Endothelial cell (in vitro differentiated cells): Measurements from ENCODE around the gene DOK6. TPM values are rescaled to one million over a fixed set of nuclear protein-coding genes. Genes with fewer than 3 reads are reported as not detected.

Experiments used
- DNase-seq: peaks from one replicate; pipeline ENCODE4 v3.0.0; 2021; ENCODE audit warnings: low spot score
- H3K27ac Mint-ChIP-seq: one replicate; pipeline ENCODE4 v1.8.0; 2021; ENCODE audit warnings: mixed read lengths, inconsistent platforms; ENCODE audit not compliant: unreplicated experiment
- H3K27me3 Mint-ChIP-seq: one replicate; pipeline ENCODE4 v1.8.0; 2021; ENCODE audit warnings: mild to moderate bottlenecking, moderate library complexity, mixed read lengths, inconsistent platforms; ENCODE audit not compliant: unreplicated experiment
- H3K36me3 Mint-ChIP-seq: one replicate; pipeline ENCODE4 v1.8.0; 2021; ENCODE audit warnings: mild to moderate bottlenecking, low read depth, mixed read lengths, inconsistent platforms; ENCODE audit not compliant: unreplicated experiment
- H3K4me1 Mint-ChIP-seq: one replicate; pipeline ENCODE4 v1.8.0; 2021; ENCODE audit warnings: mild to moderate bottlenecking, mixed read lengths, inconsistent platforms; ENCODE audit not compliant: unreplicated experiment
- H3K4me3 Mint-ChIP-seq: one replicate; pipeline ENCODE4 v1.8.0; 2021; ENCODE audit warnings: mild to moderate bottlenecking, mixed read lengths, inconsistent platforms; ENCODE audit not compliant: unreplicated experiment
- H3K9me3 Mint-ChIP-seq: one replicate; pipeline ENCODE4 v1.8.0; 2021; ENCODE audit warnings: mixed read lengths, inconsistent platforms; ENCODE audit not compliant: unreplicated experiment
- total RNA-seq: library from RNA; stranded (reverse); fragmentation: NEBNext Ultra II Directional; extraction: Animal tissue kit (Norgen Biotek cat#: 25700); gene quantifications from one replicate; pipeline ENCODE4 v1.2.1, GENCODE V29; 2021; ENCODE audit not compliant: unreplicated experiment
- TF ChIP-seq, protein P1 (sequence below): fragments of 200-600 bp; sonication (generic); IDR thresholded peaks from one replicate; pipeline ENCODE4 v1.5.0; 2021; ENCODE audit warnings: antibody characterized with exemption; ENCODE audit not compliant: unreplicated experiment

The DOK6 gene
- total RNA-seq, 1 donor from 2014 or later: 2.2 TPM

DNA sequence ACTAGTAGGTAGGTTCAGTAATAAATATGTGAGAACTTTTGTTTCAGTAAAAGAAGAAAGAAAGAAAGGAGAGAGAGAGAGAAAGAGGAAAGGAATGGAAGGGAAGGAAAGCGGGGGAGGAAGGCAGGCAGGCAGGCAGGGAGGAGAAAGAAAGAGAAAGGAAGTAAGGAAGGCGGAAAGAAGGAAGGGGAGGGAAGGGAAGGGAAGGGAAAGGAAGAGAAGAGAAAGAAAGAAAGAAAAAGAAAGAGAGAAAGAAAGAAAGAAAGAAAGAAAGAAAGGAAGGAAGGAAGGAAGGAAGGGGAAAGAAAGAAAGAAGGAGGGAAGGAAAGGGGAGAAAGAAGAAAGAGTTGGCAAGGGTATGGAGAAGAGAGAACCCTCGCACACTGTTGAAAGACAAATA lies 479.4 kb downstream of the DOK6 start:
- TF ChIP-seq, protein P1, sequence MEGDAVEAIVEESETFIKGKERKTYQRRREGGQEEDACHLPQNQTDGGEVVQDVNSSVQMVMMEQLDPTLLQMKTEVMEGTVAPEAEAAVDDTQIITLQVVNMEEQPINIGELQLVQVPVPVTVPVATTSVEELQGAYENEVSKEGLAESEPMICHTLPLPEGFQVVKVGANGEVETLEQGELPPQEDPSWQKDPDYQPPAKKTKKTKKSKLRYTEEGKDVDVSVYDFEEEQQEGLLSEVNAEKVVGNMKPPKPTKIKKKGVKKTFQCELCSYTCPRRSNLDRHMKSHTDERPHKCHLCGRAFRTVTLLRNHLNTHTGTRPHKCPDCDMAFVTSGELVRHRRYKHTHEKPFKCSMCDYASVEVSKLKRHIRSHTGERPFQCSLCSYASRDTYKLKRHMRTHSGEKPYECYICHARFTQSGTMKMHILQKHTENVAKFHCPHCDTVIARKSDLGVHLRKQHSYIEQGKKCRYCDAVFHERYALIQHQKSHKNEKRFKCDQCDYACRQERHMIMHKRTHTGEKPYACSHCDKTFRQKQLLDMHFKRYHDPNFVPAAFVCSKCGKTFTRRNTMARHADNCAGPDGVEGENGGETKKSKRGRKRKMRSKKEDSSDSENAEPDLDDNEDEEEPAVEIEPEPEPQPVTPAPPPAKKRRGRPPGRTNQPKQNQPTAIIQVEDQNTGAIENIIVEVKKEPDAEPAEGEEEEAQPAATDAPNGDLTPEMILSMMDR: no peak
- DNase-seq: no peak
- no peak overlapping the region for H3K27ac Mint-ChIP-seq
- H3K4me3 Mint-ChIP-seq: no peak overlapping the region
- no peaks in the 10 kb centered on the region for H3K9me3 Mint-ChIP-seq
- no peaks in the 10 kb centered on the region for H3K27me3 Mint-ChIP-seq
- peaks cover under 1% of the 10 kb centered on the region for H3K4me1 Mint-ChIP-seq
- H3K36me3 Mint-ChIP-seq: no peaks in the 10 kb centered on the region

DNA sequence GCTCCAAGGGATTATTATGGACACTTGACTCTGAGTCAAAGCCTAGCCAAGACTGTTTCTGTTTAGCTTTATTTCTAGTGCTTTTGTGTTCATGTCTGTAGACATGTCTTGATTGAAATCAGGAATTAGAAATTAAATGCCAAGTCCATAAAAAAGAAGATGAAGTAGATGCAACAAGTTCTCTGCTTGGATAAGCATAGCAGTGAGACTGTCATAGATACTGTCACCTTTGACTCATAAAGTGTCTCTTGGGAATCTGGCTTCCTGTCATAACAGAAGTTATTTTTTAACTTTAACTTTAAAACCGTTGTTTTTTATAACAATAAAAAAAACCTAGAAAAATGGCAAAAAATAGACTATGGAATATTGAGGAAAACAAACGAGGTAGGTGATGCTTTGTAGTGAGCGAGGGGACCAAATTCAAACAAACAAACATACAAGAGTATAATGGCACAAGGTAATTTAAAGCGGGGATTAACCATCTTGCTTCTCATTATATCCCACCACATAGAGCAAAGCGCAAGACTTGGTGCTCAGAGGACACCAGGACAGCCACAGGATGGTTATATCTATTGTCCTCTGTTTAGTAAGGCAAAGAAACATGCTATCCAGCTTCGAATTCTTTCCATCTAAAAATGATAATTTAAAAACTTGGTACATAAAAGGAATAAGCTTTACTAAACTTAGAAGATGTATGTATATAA lies 482.4 kb downstream of the DOK6 start:
- Mint-ChIP-seq H3K4me3 (no peak overlapping the region), H3K27ac (no peak overlapping the region), H3K27me3 (no peaks in the 10 kb centered on the region), H3K4me1 (peaks cover 10% of the 10 kb centered on the region), H3K36me3 (no peaks in the 10 kb centered on the region), H3K9me3 (no peaks in the 10 kb centered on the region)
- no peak for DNase-seq
- TF ChIP-seq, protein P1: no peak

DNA sequence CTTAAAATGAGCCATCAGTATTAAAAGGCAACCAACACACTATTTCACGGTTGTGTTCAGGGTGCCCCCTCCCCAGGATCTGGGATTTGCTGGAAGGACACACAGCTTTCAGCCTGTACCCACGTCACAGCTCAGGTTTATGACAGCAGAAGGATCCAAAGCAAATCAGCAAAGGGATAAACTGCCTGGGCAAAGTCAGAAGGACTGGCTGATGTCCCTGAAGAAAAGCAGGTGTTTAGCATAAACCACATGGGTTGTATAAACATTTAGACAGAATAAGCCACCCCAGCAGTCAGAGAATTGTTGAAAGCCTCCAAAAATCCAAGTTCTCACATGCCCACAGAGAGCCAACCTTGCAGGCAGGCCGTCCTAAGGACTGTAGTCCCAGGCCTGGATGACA lies 483.1 kb downstream of the DOK6 start:
- Mint-ChIP-seq H3K27me3 (no peaks in the 10 kb centered on the region), H3K36me3 (no peaks in the 10 kb centered on the region), H3K4me1 (peaks cover 10% of the 10 kb centered on the region), H3K27ac (no peak overlapping the region), H3K4me3 (no peak overlapping the region), H3K9me3 (no peaks in the 10 kb centered on the region)
- TF ChIP-seq, protein P1: no peak
- DNase-seq: no peak

DNA sequence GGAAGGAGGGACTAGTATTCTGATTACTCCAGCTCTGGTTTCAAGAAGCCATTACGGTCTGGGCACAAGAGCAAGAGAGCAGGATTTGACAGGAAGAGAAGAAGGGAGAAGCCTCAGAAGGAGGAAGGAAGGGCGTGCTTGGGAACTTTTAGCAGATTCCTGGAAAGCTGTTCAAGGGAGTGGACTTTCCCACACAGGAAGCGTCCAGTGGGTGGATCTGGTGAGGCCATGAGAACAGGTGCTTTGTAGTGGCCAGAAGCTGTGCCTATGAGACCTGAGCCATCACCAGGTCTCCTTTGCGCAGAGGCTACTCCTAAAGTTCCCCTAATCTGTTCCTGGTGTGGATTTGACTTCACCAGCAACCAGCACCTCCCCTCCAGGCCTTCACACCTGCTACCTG lies 484.7 kb downstream of the DOK6 start:
- H3K4me3 Mint-ChIP-seq: no peak overlapping the region
- H3K36me3 Mint-ChIP-seq: no peaks in the 10 kb centered on the region
- DNase-seq: no peak
- H3K9me3 Mint-ChIP-seq: no peaks in the 10 kb centered on the region
- no peak overlapping the region for H3K27ac Mint-ChIP-seq
- no peaks in the 10 kb centered on the region for H3K27me3 Mint-ChIP-seq
- H3K4me1 Mint-ChIP-seq: peaks cover 10% of the 10 kb centered on the region
- TF ChIP-seq, protein P1: no peak

DNA sequence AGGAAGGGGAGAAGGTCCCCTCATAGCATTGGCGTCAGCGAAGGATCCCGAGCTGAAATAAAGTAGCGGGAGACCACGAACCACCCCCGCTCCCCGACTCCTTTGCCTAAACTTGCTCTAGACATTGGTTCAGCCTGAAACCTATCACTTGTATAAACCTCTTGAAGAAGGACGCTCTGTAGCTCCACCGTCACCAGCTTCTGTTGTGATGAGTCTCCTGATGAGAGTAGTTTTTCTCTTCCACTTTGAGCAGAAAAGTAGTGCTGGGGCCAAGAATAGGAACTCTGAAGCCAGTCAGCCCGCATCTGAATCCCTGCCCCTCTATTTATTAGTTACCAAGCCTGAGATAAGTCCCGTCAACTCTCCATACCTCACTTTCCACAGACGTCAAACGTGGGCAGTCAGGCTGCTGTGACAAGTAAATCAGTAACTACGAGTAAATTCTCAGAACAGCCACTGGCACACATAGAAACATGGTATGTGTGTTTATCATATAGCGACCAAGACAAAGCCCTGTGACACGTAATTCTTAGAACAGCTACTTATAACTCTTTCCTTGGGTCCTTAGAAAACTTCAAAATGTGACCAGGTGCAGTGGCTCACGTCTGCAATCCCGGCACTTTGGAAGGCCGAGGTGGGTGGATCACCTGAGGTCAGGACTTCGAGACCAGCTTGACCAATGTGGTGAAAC lies 485.3 kb downstream of the DOK6 start:
- Mint-ChIP-seq H3K36me3 (no peaks in the 10 kb centered on the region), H3K27ac (no peak overlapping the region), H3K9me3 (no peaks in the 10 kb centered on the region), H3K27me3 (no peaks in the 10 kb centered on the region), H3K4me1 (peaks cover 10% of the 10 kb centered on the region), H3K4me3 (no peak overlapping the region)
- DNase-seq: no peak
- TF ChIP-seq, protein P1: no peak
